Hippocampal formation (tissue), 2 donors: ENCODE measurements around the gene ZNF467.

Experiments used
- DNase-seq, 2 donors: peaks; one replicate each; lab custom pipeline; 2025; lab: John Stamatoyannopoulos, UW

The ZNF467 gene

DNA sequence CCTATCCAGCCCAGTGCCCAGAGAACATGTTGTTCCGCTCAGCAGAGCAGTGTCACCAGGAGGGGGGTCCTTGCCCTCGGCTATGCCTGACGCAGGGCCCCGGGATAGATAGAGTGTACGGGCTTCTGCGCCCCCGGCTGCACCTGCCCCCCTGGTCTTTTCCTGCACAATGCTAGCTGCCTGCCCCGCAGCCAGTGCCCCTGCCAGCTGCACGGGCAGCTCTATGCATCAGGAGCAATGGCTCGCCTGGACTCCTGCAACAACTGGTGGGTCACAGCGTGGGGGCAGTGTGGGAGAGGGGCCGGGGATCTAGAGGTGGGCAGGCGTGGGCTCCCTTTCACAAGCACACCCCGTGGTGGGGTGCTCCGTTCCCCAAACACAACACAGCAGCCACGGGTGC, 33.3 kb upstream of the ZNF467 start:
- no peak for DNase-seq

DNA sequence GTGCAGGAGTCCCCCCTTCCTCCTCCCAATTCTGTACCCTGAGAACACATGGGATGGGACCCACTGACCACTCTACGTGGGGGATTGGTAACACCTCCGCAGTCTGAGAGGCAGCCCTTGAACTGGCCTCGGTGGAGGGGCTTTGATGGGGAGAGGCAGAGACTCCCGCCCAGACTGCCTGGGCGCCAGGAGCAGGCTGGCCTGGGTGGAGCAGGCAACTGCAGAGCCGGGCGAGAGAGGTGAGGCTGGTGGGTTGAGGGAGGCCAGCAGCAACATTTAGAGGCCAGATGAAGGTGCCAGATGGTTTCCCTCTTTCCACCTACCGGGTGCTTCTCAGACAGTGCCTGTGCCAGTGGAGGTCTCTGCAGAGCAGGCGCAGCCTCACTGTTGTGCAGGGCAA, 30.7 kb upstream of the ZNF467 start:
- DNase-seq, result no peak

DNA sequence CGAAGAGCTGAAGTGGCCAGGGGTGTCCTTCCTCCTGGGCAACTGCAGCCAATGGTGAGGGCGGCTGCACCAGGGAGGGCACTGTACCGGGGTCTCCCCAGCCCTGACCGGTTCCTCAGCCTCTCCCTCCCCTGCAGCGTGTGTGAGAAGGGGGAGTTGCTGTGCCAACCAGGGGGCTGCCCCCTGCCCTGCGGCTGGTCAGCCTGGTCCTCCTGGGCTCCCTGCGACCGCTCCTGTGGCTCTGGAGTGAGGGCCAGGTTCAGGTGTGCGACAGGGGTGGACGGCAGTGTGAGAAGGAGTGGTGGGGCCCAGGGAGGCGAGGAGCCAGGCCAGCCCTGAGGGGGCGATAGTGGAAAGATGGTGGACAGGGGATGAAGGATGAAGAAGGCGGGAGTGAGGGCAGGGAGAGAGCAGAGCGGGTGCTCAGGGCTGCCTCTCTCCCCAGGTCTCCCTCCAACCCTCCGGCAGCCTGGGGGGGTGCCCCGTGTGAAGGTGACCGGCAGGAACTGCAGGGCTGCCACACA, 30.2 kb upstream of the ZNF467 start:
- no peak for DNase-seq

DNA sequence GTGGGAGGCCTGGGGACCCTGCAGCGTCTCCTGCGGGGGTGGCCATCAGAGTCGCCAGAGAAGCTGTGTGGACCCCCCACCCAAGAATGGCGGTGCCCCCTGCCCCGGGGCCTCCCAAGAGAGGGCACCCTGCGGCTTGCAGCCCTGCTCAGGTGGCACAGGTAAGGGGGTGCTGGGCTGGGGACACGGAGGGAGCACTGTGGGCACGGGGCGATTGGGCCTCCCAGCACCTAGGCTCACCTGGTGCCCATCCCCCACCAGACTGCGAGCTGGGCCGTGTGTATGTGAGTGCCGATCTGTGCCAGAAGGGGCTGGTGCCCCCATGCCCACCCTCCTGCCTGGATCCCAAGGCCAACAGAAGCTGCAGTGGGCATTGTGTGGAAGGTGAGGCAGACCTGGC, 29.6 kb upstream of the ZNF467 start:
- DNase-seq, result no peak

DNA sequence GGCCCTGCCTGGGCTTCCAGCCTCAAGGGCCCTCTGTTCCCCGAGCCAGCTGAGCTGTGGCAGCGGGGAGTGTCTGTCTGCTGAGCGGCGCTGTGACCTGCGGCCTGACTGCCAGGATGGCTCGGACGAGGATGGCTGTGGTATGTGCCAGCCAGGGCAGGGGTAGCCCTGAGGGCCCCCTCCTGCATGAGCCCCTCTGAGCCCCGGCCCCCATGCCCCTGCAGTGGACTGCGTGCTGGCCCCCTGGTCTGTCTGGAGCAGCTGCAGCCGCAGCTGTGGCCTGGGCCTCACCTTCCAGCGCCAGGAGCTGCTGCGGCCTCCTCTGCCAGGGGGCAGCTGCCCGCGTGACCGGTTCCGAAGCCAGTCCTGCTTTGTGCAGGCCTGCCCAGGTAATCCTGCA, 28.4 kb upstream of the ZNF467 start:
- no peak for DNase-seq

DNA sequence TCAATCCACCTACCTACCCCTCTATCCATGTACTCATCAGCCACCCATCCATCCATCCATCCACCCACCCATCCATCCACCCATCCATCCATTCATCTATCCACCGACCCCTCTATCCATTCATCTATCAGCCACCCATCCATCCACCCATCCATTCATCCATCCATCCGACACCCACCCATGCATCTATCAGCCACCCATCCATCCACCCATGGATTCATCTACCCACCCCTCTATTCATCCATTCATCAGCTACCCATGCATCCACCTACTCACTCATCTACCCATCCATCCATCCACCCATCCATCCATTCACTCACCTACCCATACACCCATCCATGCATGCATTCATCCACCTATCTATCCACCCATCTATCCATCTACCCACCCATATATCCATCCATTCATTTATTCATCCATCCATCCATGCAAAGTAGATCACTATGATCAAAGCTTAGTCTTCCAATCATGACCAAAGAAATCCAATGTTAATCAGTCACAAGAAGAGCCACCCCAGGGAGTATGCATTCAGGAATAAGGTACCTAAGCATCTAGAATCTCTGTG, 27.7 kb upstream of the ZNF467 start:
- no peak for DNase-seq

DNA sequence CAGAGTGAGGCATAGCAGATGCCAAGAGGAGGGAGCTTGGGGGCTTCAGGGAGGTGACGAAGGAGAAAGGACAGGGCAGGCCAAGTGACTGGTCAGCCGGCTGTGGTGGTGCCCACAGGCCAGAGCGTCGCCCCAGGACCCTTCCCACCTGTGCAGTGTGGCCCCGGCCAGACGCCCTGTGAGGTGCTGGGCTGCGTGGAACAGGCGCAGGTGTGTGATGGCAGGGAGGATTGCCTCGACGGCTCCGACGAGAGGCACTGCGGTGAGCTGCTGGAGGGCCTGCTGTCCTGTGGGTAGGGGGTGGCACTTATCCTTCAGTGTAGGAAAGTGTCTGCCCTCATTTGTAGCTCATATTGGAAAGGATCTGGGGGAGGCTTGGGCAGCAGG, 26.8 kb upstream of the ZNF467 start:
- DNase-seq, result no peak

DNA sequence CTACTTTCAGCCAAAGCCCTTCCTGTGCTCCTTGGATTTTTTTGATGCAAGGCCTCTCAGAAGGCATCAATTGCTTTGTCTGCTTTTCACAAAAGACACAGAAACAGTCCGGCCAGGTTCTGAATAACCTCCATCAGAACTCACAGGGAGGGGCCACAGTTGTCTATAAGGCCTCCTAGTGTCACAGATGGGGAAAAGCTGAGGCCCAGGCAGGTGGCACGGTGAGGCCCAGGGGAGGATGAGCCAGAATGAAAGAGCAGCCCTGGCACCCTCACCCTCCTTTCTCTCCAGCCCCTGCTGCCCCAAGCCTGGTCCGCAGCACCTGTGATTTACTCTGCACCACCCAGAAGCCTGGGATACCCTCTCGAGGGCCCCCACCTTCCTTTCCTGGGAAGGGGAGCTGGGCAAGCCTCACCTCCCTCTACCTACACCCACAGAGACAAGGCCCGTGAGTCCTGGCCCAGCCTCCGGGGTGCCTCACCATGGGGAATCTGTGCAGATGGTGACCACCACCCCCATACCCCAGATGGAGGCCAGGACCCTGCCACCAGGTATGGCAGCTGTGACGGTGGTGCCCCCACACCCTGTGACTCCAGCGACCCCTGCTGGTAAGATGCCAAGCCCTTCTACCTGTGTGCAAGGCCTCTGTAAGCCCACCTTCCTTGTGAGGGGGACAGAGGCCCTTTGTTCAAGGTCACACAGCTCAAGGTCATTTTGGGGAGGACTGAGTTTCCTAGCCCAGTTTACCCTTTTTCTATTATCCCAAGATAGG, 26.2 kb upstream of the ZNF467 start:
- DNase-seq, result no peak

DNA sequence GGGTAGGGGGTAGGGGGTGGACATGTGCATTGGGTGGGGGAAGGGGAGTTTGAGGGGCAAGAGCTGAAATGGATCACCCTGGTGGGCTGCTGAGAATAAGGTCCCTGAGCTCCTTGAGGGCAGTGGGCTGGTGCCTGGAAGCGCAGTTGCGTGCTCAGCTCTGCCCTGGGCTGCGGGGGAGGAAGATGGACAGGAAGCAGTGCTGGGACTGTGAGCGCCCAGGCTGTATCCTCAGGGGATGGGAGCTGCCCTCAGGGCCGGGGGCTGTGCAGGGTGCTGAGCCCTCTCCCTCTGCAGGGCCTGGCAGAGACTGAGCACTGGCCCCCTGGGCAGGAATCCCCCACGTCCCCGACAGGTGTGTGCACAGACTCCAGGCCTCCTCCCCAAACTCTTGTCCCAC, 24.4 kb upstream of the ZNF467 start:
- DNase-seq, result no peak

DNA sequence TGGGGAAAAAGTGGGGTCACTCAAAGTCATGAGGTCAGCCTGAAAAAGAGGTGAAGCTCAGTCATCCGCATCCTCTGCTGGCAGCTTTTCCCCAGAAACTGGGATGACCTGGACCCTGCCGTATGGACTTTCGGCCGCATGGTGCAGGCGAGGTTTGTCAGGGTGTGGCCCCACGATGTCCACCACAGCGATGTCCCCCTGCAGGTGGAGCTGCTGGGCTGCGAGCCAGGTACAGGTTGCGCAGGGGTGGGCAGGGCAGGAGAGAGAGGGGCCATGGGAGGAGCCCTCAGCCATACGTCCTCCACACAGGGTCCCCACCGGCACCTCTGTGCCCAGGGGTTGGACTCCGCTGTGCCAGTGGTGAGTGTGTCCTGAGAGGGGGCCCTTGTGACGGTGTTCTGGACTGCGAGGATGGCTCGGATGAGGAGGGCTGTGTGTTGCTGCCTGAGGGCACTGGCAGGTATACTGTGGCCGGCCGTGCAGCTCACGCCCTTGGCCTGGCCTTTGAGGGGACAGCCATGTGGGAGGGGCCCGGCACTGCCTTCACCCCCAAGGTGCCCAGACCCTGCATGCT, 23.0 kb upstream of the ZNF467 start:
- no peak for DNase-seq

DNA sequence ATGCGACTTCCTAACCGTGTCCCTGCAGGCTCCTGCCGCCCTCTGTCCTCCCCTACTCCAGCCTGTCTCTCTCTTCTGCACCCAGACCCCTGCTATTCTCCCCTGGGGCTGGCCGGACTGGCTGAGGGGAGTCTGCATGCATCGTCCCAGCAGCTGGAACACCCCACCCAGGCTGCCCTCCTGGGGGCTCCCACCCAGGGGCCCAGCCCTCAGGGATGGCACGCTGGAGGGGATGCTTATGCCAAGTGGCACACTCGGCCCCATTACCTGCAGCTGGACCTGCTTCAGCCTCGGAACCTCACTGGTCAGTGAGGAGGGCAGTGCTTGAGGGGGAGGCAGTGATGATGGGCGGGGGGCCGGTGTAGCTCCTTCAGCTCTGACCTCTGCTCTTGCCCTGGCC, 21.7 kb upstream of the ZNF467 start:
- DNase-seq, result no peak

DNA sequence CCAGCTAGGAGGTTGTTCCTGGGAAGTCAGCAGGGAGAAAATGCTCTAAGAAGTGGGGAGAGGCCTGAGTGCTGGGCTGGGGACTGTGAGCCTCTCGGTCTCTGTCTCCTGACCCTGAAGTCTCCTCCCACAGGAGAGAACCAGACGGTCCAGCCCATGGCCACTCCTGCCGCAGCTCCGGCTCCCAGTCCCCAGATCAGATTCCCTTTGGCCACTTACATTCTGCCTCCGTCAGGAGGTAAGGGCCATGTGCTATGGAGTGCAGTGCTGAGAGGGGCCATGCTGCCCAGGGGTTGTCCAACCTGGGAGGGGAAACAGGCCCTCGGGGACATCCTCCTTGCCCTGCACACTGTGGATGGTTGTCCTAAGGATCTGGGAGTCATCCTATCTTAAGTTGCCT, 21.3 kb upstream of the ZNF467 start:
- no peak for DNase-seq

DNA sequence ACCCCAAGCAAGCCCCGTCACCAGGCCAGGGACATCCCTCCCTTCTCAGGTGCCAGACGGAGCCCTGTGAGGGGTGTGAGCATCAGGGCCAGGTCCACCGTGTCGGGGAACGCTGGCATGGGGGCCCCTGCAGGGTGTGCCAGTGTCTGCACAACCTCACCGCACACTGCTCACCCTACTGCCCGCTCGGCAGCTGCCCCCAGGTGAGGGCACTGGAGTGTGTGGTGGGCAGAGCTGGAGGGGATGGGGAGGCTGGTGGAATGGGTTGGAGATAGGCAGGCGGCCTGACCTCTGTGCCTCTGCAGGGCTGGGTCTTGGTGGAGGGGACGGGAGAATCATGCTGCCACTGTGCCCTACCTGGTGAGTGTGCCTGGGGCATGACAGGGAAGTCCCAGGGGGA, 19.9 kb upstream of the ZNF467 start:
- no peak for DNase-seq

DNA sequence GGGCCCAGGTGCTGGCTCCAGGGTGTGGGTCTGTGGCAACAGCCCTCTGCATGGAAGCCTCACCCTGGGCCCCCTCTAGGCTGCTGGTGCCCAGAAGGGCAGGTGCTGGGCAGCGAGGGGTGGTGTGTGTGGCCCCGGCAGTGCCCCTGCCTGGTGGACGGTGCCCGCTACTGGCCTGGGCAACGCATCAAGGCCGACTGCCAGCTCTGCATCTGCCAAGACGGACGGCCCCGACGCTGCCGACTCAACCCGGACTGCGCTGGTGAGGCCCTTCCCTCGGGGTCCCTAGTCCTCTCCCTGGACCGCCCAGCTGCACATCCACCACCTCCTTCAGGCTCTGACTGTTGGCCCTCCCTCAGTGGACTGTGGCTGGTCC, 18.8 kb upstream of the ZNF467 start:
- no peak for DNase-seq

DNA sequence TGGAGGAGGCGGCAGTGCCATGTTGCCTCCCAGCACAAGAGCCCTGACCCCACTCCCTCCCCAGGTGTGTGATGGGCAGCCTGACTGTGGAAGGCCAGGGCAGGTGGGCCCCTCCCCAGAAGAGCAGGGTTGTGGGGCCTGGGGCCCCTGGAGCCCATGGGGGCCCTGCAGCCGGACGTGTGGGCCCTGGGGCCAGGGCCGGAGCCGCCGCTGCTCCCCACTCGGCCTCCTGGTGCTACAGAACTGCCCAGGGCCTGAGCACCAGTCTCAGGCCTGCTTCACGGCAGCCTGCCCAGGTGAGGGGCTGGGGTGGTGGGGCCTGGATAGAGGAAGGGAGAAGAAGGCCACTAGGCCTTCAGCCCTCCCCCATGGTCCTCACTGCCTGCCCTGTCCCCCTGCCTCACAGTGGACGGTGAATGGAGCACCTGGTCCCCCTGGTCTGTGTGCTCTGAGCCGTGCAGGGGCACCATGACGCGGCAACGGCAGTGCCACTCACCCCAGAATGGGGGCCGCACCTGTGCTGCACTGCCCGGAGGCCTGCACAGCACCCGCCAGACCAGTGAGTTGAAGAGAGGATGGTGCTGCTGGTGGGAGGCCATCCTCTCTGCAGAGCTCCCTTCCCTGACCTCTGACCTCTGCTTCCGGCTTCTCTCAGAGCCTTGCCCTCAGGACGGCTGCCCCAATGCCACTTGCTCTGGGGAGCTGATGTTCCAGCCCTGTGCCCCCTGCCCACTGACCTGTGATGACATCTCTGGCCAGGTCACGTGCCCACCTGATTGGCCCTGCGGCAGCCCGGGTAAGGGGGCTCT, 18.2 kb upstream of the ZNF467 start:
- DNase-seq, result no peak

DNA sequence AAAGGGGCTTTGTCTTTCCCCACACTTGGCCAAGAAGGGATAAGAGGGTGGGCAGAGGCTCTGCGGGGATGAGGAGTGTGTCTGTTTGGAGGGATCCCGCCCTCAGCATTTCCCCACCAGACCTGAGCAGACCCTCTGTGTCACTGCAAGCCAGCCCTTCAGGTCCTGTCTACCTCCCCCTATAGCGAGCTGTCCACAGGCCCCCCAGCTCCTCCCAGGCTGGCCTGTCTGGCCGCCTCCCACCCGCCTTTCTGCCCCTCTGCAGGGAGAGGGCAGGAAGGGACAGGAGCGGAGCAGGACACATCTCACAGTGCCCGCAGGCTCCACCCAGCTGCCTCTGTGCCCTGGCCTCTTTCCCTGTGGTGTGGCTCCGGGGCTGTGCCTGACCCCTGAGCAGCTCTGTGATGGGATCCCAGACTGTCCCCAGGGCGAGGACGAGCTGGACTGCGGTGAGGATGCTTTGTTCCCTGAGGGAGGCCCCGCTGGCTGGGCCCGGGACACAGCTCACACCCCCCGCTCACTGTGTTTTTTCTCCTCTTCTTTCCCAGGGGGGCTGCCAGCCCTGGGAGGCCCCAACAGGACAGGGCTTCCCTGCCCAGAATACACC, 17.5 kb upstream of the ZNF467 start:
- DNase-seq, result no peak

DNA sequence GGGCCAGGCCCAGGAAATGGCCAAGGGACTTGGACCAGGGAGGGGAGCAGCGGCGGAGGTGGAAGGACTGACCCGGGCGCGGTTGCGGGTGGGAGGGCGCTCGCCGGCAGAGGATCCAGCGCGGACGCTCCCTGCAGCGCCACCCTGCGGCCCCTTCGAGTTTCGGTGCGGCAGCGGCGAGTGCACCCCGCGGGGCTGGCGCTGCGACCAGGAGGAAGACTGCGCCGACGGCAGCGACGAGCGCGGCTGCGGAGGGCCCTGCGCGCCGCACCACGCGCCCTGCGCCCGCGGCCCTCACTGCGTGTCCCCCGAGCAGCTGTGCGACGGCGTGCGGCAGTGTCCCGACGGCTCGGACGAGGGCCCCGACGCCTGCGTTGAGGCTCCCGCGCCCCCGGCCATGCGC, 16.8 kb upstream of the ZNF467 start:
- peak in 1 of 2 donors; percentile 13 for DNase-seq

DNA sequence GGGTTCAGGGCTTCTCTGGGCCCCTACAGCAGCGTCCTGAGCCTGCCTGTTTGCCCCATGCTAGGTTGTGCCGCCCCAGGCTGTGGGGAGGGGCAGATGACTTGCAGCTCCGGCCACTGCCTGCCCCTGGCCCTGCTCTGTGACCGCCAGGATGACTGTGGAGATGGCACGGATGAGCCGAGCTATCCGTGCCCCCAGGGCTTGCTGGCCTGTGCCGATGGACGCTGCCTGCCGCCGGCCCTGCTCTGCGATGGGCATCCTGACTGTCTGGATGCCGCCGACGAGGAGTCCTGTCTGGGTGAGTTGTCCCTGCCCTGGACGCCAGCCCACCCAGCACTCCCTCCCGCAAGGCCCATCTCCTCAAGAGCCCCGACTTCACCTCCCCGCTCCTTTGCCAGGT, 15.7 kb upstream of the ZNF467 start:
- no peak for DNase-seq

DNA sequence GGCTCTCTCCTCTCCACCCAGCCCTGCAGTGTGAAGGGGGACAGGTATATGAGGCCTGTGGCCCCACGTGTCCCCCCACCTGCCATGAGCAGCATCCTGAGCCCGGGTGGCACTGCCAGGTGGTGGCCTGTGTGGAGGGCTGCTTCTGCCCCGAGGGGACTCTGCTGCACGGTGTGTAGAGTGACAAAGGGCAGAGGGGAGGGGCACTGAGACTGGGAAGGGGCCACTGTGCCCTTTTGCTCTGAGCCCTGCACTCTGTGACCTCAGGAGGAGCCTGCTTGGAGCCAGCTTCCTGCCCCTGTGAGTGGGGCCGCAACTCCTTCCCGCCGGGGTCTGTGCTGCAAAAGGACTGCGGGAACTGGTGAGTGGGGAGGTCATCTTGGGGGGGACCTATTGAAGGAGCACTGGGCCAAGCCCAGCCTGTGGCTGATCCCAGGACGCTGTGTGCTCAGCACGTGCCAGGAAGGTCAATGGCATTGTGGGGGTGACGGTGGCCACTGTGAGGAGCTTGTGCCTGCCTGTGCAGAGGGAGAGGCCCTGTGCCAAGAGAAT, 15.0 kb upstream of the ZNF467 start:
- DNase-seq, result no peak

DNA sequence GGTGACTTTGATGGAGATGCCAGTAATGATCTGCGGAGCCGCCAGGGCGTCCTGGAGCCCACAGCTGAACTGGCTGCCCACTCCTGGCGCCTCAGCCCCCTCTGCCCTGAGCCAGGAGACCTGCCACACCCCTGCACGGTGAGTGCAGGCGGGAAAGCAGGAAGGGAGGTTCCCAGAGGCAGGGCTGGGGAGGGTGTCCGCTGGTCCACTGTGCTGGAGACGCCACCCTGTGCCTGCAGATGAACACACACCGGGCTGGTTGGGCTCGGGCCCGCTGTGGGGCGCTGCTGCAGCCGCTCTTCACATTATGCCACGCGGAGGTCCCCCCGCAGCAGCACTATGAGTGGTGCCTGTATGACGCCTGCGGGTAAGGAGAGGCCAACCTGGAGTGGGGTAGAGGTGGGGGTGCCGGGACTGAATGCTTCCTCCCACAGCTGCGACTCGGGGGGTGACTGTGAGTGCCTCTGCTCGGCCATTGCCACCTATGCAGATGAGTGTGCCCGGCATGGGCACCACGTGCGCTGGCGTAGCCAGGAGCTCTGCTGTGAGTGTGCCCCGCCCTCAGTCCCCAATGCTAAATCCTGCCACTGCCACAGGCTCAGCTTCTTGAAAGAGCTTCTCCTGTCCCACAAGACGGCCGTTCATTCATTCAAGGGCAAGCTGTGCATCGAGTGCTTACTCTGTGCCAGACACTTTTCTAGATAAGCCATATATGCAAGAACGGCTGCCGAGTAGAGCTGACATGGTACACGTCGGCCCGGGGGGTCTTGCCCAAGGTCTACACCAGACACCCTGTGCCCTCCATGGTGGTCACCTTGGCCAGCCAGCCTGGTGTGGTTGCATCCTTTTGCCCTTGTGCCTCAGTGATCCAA, 14.3 kb upstream of the ZNF467 start:
- no peak for DNase-seq

DNA sequence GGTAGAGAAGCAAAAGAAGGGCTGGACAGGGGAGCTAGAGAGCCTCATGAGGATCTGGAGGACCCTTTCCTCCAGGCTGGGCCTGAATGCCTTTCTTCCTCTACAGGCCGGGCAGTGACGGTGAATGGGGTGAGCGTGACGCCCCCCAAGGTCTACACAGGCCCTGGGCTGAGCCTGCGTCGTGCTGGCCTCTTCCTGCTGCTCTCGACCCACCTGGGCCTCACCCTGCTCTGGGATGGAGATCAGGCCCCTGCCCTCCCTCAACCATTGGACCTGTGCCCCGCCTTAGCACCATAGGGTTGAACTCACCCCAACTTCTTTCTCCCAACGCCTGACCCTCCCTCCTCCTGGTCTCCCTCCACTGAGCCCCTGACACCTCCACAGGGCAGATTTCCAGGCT, 12.6 kb upstream of the ZNF467 start:
- no peak for DNase-seq
